Glutamatergic neuron (in vitro differentiated cells): ENCODE results near the gene AMT. TPM values are rescaled to one million over a fixed set of nuclear protein-coding genes. Genes with fewer than 3 reads are reported as not detected.

Experiments used
- DNase-seq: peaks from one replicate; pipeline ENCODE4 v3.0.0; 2022
- H3K27ac Mint-ChIP-seq: one replicate; pipeline ENCODE4 v1.8.0; 2020; ENCODE audit warnings: mild to moderate bottlenecking, mixed read lengths, inconsistent platforms; ENCODE audit not compliant: unreplicated experiment
- H3K27me3 Mint-ChIP-seq: one replicate; pipeline ENCODE4 v1.8.0; 2020; ENCODE audit warnings: mild to moderate bottlenecking, moderate library complexity, mixed read lengths, inconsistent platforms; ENCODE audit not compliant: unreplicated experiment
- H3K36me3 Mint-ChIP-seq: one replicate; pipeline ENCODE4 v1.8.0; 2020; ENCODE audit warnings: mild to moderate bottlenecking, mixed read lengths, inconsistent platforms; ENCODE audit not compliant: unreplicated experiment
- H3K4me1 Mint-ChIP-seq: one replicate; pipeline ENCODE4 v1.8.0; 2020; ENCODE audit warnings: mild to moderate bottlenecking, low read depth, mixed read lengths, inconsistent platforms; ENCODE audit not compliant: unreplicated experiment
- H3K4me3 Mint-ChIP-seq: one replicate; pipeline ENCODE4 v1.8.0; 2020; ENCODE audit warnings: mild to moderate bottlenecking, mixed read lengths, inconsistent platforms; ENCODE audit not compliant: unreplicated experiment
- H3K9me3 Mint-ChIP-seq: one replicate; pipeline ENCODE4 v1.8.0; 2020; ENCODE audit warnings: mild to moderate bottlenecking, moderate library complexity, mixed read lengths, inconsistent platforms; ENCODE audit not compliant: unreplicated experiment
- CTCF ChIP-seq: fragments of 200-600 bp; sonication (generic); IDR thresholded peaks from one replicate; pipeline ENCODE4 v1.5.0; 2021; ENCODE audit not compliant: partially characterized antibody, unreplicated experiment
- long read RNA-seq: library from polyadenylated mRNA; unstranded; transcript quantifications from one replicate; pipeline ENCODE4 v2.0.0, GENCODE V29; 2020; ENCODE audit not compliant: unreplicated experiment
- total RNA-seq: library from RNA; stranded (reverse); fragmentation: NEBNext Ultra II Directional; extraction: Animal tissue kit (Norgen Biotek cat#: 25700); gene quantifications from one replicate; pipeline ENCODE4 v1.2.1, GENCODE V29; 2021; ENCODE audit not compliant: unreplicated experiment

Gene AMT, protein sequence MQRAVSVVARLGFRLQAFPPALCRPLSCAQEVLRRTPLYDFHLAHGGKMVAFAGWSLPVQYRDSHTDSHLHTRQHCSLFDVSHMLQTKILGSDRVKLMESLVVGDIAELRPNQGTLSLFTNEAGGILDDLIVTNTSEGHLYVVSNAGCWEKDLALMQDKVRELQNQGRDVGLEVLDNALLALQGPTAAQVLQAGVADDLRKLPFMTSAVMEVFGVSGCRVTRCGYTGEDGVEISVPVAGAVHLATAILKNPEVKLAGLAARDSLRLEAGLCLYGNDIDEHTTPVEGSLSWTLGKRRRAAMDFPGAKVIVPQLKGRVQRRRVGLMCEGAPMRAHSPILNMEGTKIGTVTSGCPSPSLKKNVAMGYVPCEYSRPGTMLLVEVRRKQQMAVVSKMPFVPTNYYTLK
- 12.4 TPM for total RNA-seq
- long read RNA-seq, transcript AMT-201 (9 exons, 2,280 nt): major isoform, 18 of 33 reads
- long read RNA-seq, partial matches to known transcripts: 1 of 33 reads
- long read RNA-seq, other reads (novel, unspliced or antisense): 4 of 33 reads

- peaks cover 9% of the 10 kb centered on the region for H3K4me1 Mint-ChIP-seq
- H3K36me3 Mint-ChIP-seq: peaks cover 4% of the 10 kb centered on the region
- TF ChIP-seq CTCF: no peak
- H3K27me3 Mint-ChIP-seq: peaks cover 5% of the 10 kb centered on the region
- DNase-seq: peak; percentile 75
- peaks cover 2% of the 10 kb centered on the region for H3K9me3 Mint-ChIP-seq
- H3K4me3 Mint-ChIP-seq: peak within 1 kb of the TSS; percentile 89
- peak within 1 kb of the TSS; percentile 64 for H3K27ac Mint-ChIP-seq
These were observed at the start of gene AMT for GRCh38 chr3:49422379-49423248. Gene AMT (minus strand): TSS chr3:49422473. CDS start chr3:49422450, 23 bp downstream.

GRCh38 chr3:49470714-49471420 lies 48.6 kb upstream of the AMT start:
- H3K27ac Mint-ChIP-seq: peak overlapping the region; percentile 65
- peaks cover 8% of the 10 kb centered on the region for H3K27me3 Mint-ChIP-seq
- no peaks in the 10 kb centered on the region for H3K36me3 Mint-ChIP-seq
- no peak for DNase-seq
- H3K4me1 Mint-ChIP-seq: peaks cover 11% of the 10 kb centered on the region
- peak overlapping the region; percentile 93 for H3K4me3 Mint-ChIP-seq
- no peak for TF ChIP-seq CTCF
- peaks cover 9% of the 10 kb centered on the region for H3K9me3 Mint-ChIP-seq

GRCh38 chr3:49469936-49470713 lies 47.9 kb upstream of the AMT start, which contains the start of gene DAG1:
Gene DAG1 (plus strand): TSS chr3:49470267. CDS start chr3:49510535, 40,268 bp downstream.
- Mint-ChIP-seq H3K27ac (peak within 1 kb of the TSS; percentile 94), H3K36me3 (no peaks in the 10 kb centered on the region), H3K9me3 (peaks cover 9% of the 10 kb centered on the region), H3K4me1 (peaks cover 11% of the 10 kb centered on the region), H3K27me3 (peaks cover 8% of the 10 kb centered on the region), H3K4me3 (peak within 1 kb of the TSS; percentile 94)
- DNase-seq: peak; percentile 96
- TF ChIP-seq CTCF: no peak

GRCh38 chr3:49469037-49469935 lies 47.0 kb upstream of the AMT start:
- H3K4me1 Mint-ChIP-seq: peaks cover 11% of the 10 kb centered on the region
- peak; percentile 73 for DNase-seq
- peak overlapping the region; percentile 94 for H3K4me3 Mint-ChIP-seq
- no peak for TF ChIP-seq CTCF
- H3K9me3 Mint-ChIP-seq: peaks cover 9% of the 10 kb centered on the region
- no peaks in the 10 kb centered on the region for H3K36me3 Mint-ChIP-seq
- peak overlapping the region; percentile 94 for H3K27ac Mint-ChIP-seq
- H3K27me3 Mint-ChIP-seq: peaks cover 8% of the 10 kb centered on the region
